Measurements from ENCODE around the gene AP1AR.
"Not testable (repeated sequence)": the region's sequence is repeated elsewhere in the genome, so short reads cannot be mapped to it uniquely, and the experiment has no call there.

Gene AP1AR

GRCh38 chr4:112280386-112281056, 48.9 kb downstream of the AP1AR start:
- no peak overlapping the region for H3K4me3 ChIP-seq (ENCODE audit: low read depth in 1 of 2, low read length in 2 of 2)
- peaks cover 0 to 12% of the 10 kb centered on the region in 2 donors for H3K4me1 ChIP-seq (ENCODE audit: control insufficient read depth in 1 of 2, insufficient read depth in 2 of 2, low read length in 2 of 2)
- H3K27ac ChIP-seq (ENCODE audit: low read length), result no peak overlapping the region
- H3K27me3 ChIP-seq (ENCODE audit: low read depth, low read length), result no peaks in the 10 kb centered on the region
- no peaks in the 10 kb centered on the region for H3K9me3 ChIP-seq (ENCODE audit: control insufficient read depth in 1 of 2, low read length in 2 of 2)
- H3K36me3 ChIP-seq (ENCODE audit: control insufficient read depth in 1 of 2, insufficient read depth in 2 of 2, low read length in 2 of 2), result no peaks in the 10 kb centered on the region

- not testable (repeated sequence) for H3K27me3 ChIP-seq (ENCODE audit: low read depth, low read length); H3K36me3 ChIP-seq (ENCODE audit: control insufficient read depth in 1 of 2, insufficient read depth in 2 of 2, low read length in 2 of 2); H3K27ac ChIP-seq (ENCODE audit: low read length); H3K9me3 ChIP-seq (ENCODE audit: control insufficient read depth in 1 of 2, low read length in 2 of 2); H3K4me3 ChIP-seq (ENCODE audit: low read depth in 1 of 2, low read length in 2 of 2)
- H3K4me1 ChIP-seq (ENCODE audit: control insufficient read depth in 1 of 2, insufficient read depth in 2 of 2, low read length in 2 of 2), result peaks cover 0 to 12% of the 10 kb centered on the region in 2 donors
These were observed 50.4 kb downstream of the AP1AR start for GRCh38 chr4:112281895-112282398.

GRCh38 chr4:112282860-112283667, 51.5 kb downstream of the AP1AR start:
- Histone ChIP-seq H3K4me3 (ENCODE audit: low read depth in 1 of 2, low read length in 2 of 2) (no peak overlapping the region), H3K27me3 (ENCODE audit: low read depth, low read length) (no peaks in the 10 kb centered on the region), H3K9me3 (ENCODE audit: control insufficient read depth in 1 of 2, low read length in 2 of 2) (no peaks in the 10 kb centered on the region), H3K4me1 (ENCODE audit: control insufficient read depth in 1 of 2, insufficient read depth in 2 of 2, low read length in 2 of 2) (peaks cover 0 to 12% of the 10 kb centered on the region in 2 donors), H3K27ac (ENCODE audit: low read length) (no peak overlapping the region), H3K36me3 (ENCODE audit: control insufficient read depth in 1 of 2, insufficient read depth in 2 of 2, low read length in 2 of 2) (no peaks in the 10 kb centered on the region)

- H3K27me3 ChIP-seq (ENCODE audit: low read depth, low read length), result no peaks in the 10 kb centered on the region
- H3K4me3 ChIP-seq (ENCODE audit: low read depth in 1 of 2, low read length in 2 of 2), result peak overlapping the region; percentile 82 to 87
- no peaks in the 10 kb centered on the region for H3K9me3 ChIP-seq (ENCODE audit: control insufficient read depth in 1 of 2, low read length in 2 of 2)
- no peaks in the 10 kb centered on the region for H3K36me3 ChIP-seq (ENCODE audit: control insufficient read depth in 1 of 2, insufficient read depth in 2 of 2, low read length in 2 of 2)
- H3K4me1 ChIP-seq (ENCODE audit: control insufficient read depth in 1 of 2, insufficient read depth in 2 of 2, low read length in 2 of 2), result peaks cover 0 to 11% of the 10 kb centered on the region in 2 donors
- H3K27ac ChIP-seq (ENCODE audit: low read length), result no peak overlapping the region
These were observed 52.6 kb downstream of the AP1AR start for GRCh38 chr4:112284166-112284565.

GRCh38 chr4:112284662-112285411, 53.2 kb downstream of the AP1AR start:
- H3K27me3 ChIP-seq (ENCODE audit: low read depth, low read length), result no peaks in the 10 kb centered on the region
- peaks cover 0 to 8% of the 10 kb centered on the region in 2 donors for H3K4me1 ChIP-seq (ENCODE audit: control insufficient read depth in 1 of 2, insufficient read depth in 2 of 2, low read length in 2 of 2)
- H3K9me3 ChIP-seq (ENCODE audit: control insufficient read depth in 1 of 2, low read length in 2 of 2), result no peaks in the 10 kb centered on the region
- H3K4me3 ChIP-seq (ENCODE audit: low read depth in 1 of 2, low read length in 2 of 2), result peak overlapping the region; percentile 82 to 87
- H3K27ac ChIP-seq (ENCODE audit: low read length), result peak overlapping the region; percentile 67
- H3K36me3 ChIP-seq (ENCODE audit: control insufficient read depth in 1 of 2, insufficient read depth in 2 of 2, low read length in 2 of 2), result no peaks in the 10 kb centered on the region

GRCh38 chr4:112287258-112287989, 55.8 kb downstream of the AP1AR start:
- no peaks in the 10 kb centered on the region for H3K9me3 ChIP-seq (ENCODE audit: control insufficient read depth in 1 of 2, low read length in 2 of 2)
- peaks cover 0 to 8% of the 10 kb centered on the region in 2 donors for H3K4me1 ChIP-seq (ENCODE audit: control insufficient read depth in 1 of 2, insufficient read depth in 2 of 2, low read length in 2 of 2)
- no peaks in the 10 kb centered on the region for H3K36me3 ChIP-seq (ENCODE audit: control insufficient read depth in 1 of 2, insufficient read depth in 2 of 2, low read length in 2 of 2)
- H3K27ac ChIP-seq (ENCODE audit: low read length), result peak overlapping the region; percentile 2
- no peaks in the 10 kb centered on the region for H3K27me3 ChIP-seq (ENCODE audit: low read depth, low read length)
- H3K4me3 ChIP-seq (ENCODE audit: low read depth in 1 of 2, low read length in 2 of 2), result no peak overlapping the region

- Histone ChIP-seq H3K4me3 (ENCODE audit: low read depth in 1 of 2, low read length in 2 of 2) (no peak overlapping the region), H3K36me3 (ENCODE audit: control insufficient read depth in 1 of 2, insufficient read depth in 2 of 2, low read length in 2 of 2) (no peaks in the 10 kb centered on the region), H3K27me3 (ENCODE audit: low read depth, low read length) (no peaks in the 10 kb centered on the region), H3K27ac (ENCODE audit: low read length) (no peak overlapping the region), H3K4me1 (ENCODE audit: control insufficient read depth in 1 of 2, insufficient read depth in 2 of 2, low read length in 2 of 2) (peaks cover 0 to 8% of the 10 kb centered on the region in 2 donors), H3K9me3 (ENCODE audit: control insufficient read depth in 1 of 2, low read length in 2 of 2) (no peaks in the 10 kb centered on the region)
These were observed 56.9 kb downstream of the AP1AR start for GRCh38 chr4:112288455-112288854.

GRCh38 chr4:112289407-112290253, 58.0 kb downstream of the AP1AR start:
- Histone ChIP-seq H3K27ac (ENCODE audit: low read length) (no peak overlapping the region), H3K4me1 (ENCODE audit: control insufficient read depth in 1 of 2, insufficient read depth in 2 of 2, low read length in 2 of 2) (no peaks in the 10 kb centered on the region)

GRCh38 chr4:112290341-112290740, 58.8 kb downstream of the AP1AR start:
- Histone ChIP-seq H3K36me3 (ENCODE audit: control insufficient read depth in 1 of 2, insufficient read depth in 2 of 2, low read length in 2 of 2) (no peaks in the 10 kb centered on the region), H3K4me1 (ENCODE audit: control insufficient read depth in 1 of 2, insufficient read depth in 2 of 2, low read length in 2 of 2) (no peaks in the 10 kb centered on the region), H3K27me3 (ENCODE audit: low read depth, low read length) (no peaks in the 10 kb centered on the region), H3K9me3 (ENCODE audit: control insufficient read depth in 1 of 2, low read length in 2 of 2) (no peaks in the 10 kb centered on the region), H3K27ac (ENCODE audit: low read length) (no peak overlapping the region), H3K4me3 (ENCODE audit: low read depth in 1 of 2, low read length in 2 of 2) (no peak overlapping the region)

More at GRCh38 chr4:112289407-112290253, 58.0 kb downstream of the AP1AR start:
- no peaks in the 10 kb centered on the region for H3K27me3 ChIP-seq (ENCODE audit: low read depth, low read length)
- H3K9me3 ChIP-seq (ENCODE audit: control insufficient read depth in 1 of 2, low read length in 2 of 2), result no peaks in the 10 kb centered on the region
- H3K36me3 ChIP-seq (ENCODE audit: control insufficient read depth in 1 of 2, insufficient read depth in 2 of 2, low read length in 2 of 2), result no peaks in the 10 kb centered on the region
- no peak overlapping the region for H3K4me3 ChIP-seq (ENCODE audit: low read depth in 1 of 2, low read length in 2 of 2)

All from muscle layer of duodenum (tissue), 2 donors.